HCT116 (cell line): ENCODE results near the gene S100A3. TPM values are rescaled to one million over a fixed set of nuclear protein-coding genes. Genes with fewer than 3 reads are reported as not detected.
"Not testable (repeated sequence)": the region's sequence is repeated elsewhere in the genome, so short reads cannot be mapped to it uniquely, and the experiment has no call there.

Source experiments
- ATAC-seq: fragments of 200-7000 bp; cut with Tn5 transposase; 2 replicates; pipeline ENCODE4 v1.9.1; 2020; ENCODE audit warnings: mild to moderate bottlenecking, moderate library complexity
- BruUV-seq: library from RNA; stranded (reverse); fragments of 400-500 nt; replicated peaks from 2 replicates; lab custom pipeline; 2021; lab: Mats Ljungman, UMichigan
- CTCF ChIA-PET: fragments of 300-600 bp; sonication (Branson Sonifier 250); formaldehyde crosslinking; loops from one replicate; lab custom pipeline; 2021; ENCODE audit warnings: antibody characterized with exemption; lab: Charles Lee
- POLR2A ChIA-PET: fragments of 300-600, 350-600 bp; sonication (Branson Sonifier 250); formaldehyde crosslinking; loops from one replicate; lab custom pipeline; 2021; ENCODE audit warnings: antibody characterized with exemption; lab: Charles Lee
- RAD21 ChIA-PET, 2 experiments: fragments of 300-600 bp; sonication (Branson Sonifier 250); formaldehyde crosslinking; loops; one replicate each; lab custom pipeline; 2023; ENCODE audit warnings: low total read pairs in 2 of 2; ENCODE audit not compliant: uncharacterized antibody in 2 of 2, unreplicated experiment in 2 of 2, low non-redundant PET in 1 of 2; lab: Charles Lee
- DNase-seq: peaks from one replicate; pipeline ENCODE4 v3.0.0-alpha.2; 2010; ENCODE audit warnings: low read depth, low spot score
- H2AFZ ChIP-seq: fragments of 200-600 bp; shearing (Covaris generic), sonication (generic); 2 replicates; pipeline ENCODE4 v1.6.1; 2017; ENCODE audit warnings: low read depth, mixed run types, mixed read lengths, antibody characterized with exemption, low read length; ENCODE audit not compliant: poor library complexity, severe bottlenecking
- H3K27ac ChIP-seq: 2 replicates; pipeline ENCODE4 v1.5.1; 2012; ENCODE audit warnings: low read depth, low read length
- H3K27me3 ChIP-seq: fragments of 200-600 bp; sonication (generic); 2 replicates; pipeline ENCODE4 v1.6.1; 2016; ENCODE audit warnings: mixed run types, low read length, mixed read lengths; ENCODE audit not compliant: insufficient read depth
- H3K36me3 ChIP-seq, 2 experiments: fragments of 200-500 bp in 1 of 2; fragments of 200-600 bp in 1 of 2; sonication (Bioruptor generic) in 1 of 2; sonication (generic) in 1 of 2; 2 replicates each; pipeline versions ENCODE4 v1.5.1 to v1.6.1; 2014 to 2016; ENCODE audit warnings: low read length in 2 of 2, inconsistent platforms in 1 of 2, mixed read lengths in 1 of 2, mixed run types in 1 of 2; ENCODE audit not compliant: insufficient read depth in 2 of 2, control insufficient read depth in 1 of 2
- H3K4me1 ChIP-seq, 2 experiments: fragments of 200-600 bp in 1 of 2; sonication (generic) in 1 of 2; 2 replicates each; pipeline versions ENCODE4 v1.5.1 to v1.6.1; 2012 to 2017; ENCODE audit warnings: low read length in 2 of 2, inconsistent platforms in 1 of 2, mild to moderate bottlenecking in 1 of 2, mixed read lengths in 1 of 2, mixed run types in 1 of 2, moderate library complexity in 1 of 2; ENCODE audit not compliant: insufficient read depth in 2 of 2, control insufficient read depth in 1 of 2
- H3K4me2 ChIP-seq: fragments of 200-600 bp; sonication (generic); 2 replicates; pipeline ENCODE4 v1.6.1; 2017; ENCODE audit warnings: mixed run types, low read length, mixed read lengths
- H3K4me3 ChIP-seq, 2 experiments: fragments of 200-600 bp in 1 of 2; sonication (generic) in 1 of 2; replicated peaks in 1 of 2; 2 replicates each; pipeline ENCODE4 v1.5.1; 2011 to 2016; ENCODE audit warnings: low read length in 2 of 2, control low read depth in 1 of 2, low read depth in 1 of 2, mild to moderate bottlenecking in 1 of 2, mixed read lengths in 1 of 2, mixed run types in 1 of 2
- H3K79me2 ChIP-seq: fragments of 200-600 bp; sonication (generic); 2 replicates; pipeline ENCODE4 v1.6.1; 2017; ENCODE audit warnings: mild to moderate bottlenecking, mixed run types, low read length, moderate library complexity, mixed read lengths; ENCODE audit not compliant: insufficient read depth
- H3K9ac ChIP-seq: fragments of 200-600 bp; sonication (generic); 2 replicates; pipeline ENCODE4 v1.6.1; 2016; ENCODE audit warnings: low read length, mixed read lengths
- H3K9me2 ChIP-seq: fragments of 200-600 bp; sonication (generic), shearing (Covaris generic); 2 replicates; pipeline ENCODE4 v1.6.1; 2017; ENCODE audit warnings: mixed run types, mild to moderate bottlenecking, moderate library complexity; ENCODE audit not compliant: insufficient read depth
- H3K9me3 ChIP-seq, 2 experiments: fragments of 200-500 bp in 1 of 2; fragments of 200-600 bp in 1 of 2; sonication (Bioruptor generic) in 1 of 2; sonication (generic) in 1 of 2; 2 replicates each; pipeline ENCODE4 v1.6.1; 2014 to 2017; ENCODE audit warnings: low read length in 2 of 2, mixed read lengths in 2 of 2, inconsistent platforms in 1 of 2, low read depth in 1 of 2, mild to moderate bottlenecking in 1 of 2, mixed run types in 1 of 2, moderate library complexity in 1 of 2; ENCODE audit not compliant: control insufficient read depth in 1 of 2, insufficient read depth in 1 of 2
- H4K20me1 ChIP-seq: fragments of 200-600 bp; sonication (generic), shearing (Covaris generic); 2 replicates; pipeline ENCODE4 v1.6.1; 2017; ENCODE audit warnings: mixed run types, mild to moderate bottlenecking, moderate library complexity; ENCODE audit not compliant: insufficient read depth
- CBX3 ChIP-seq: IDR thresholded peaks from 2 replicates; pipeline ENCODE4 v1.6.1; 2012; ENCODE audit warnings: low read depth
- EZH2phosphoT487 ChIP-seq: fragments of 200-600 bp; IDR thresholded peaks from 2 replicates; pipeline ENCODE4 v1.6.1; 2018; ENCODE audit warnings: antibody characterized with exemption, borderline replicate concordance
- POLR2A ChIP-seq: IDR thresholded peaks from 2 replicates; pipeline ENCODE4 v1.7.0; 2011; ENCODE audit warnings: borderline replicate concordance; ENCODE audit not compliant: insufficient read depth, insufficient read length; ENCODE audit errors: extremely low read depth
- SP1 ChIP-seq: IDR thresholded peaks from 2 replicates; pipeline ENCODE4 v1.6.1; 2012; ENCODE audit warnings: low read depth
- SRF ChIP-seq: IDR thresholded peaks from 2 replicates; pipeline ENCODE4 v1.6.1; 2012; ENCODE audit warnings: low read depth
- intact Hi-C: fragments of 100-400 bp; cut with micrococcal nuclease; formaldehyde crosslinking; loops from 2 replicates; pipeline ENCODE4 v1.10.0; 2022
- total RNA-seq: library from RNA; stranded (reverse); gene quantifications from one replicate; pipeline ENCODE4 v1.2.1, GENCODE V29; 2021; ENCODE audit not compliant: unreplicated experiment

S100A3 gene
- total RNA-seq, 1 experiment from 2014 or later: 4.2 TPM

GRCh38 chr1:153525088-153525728 is 23.9 kb downstream of the S100A3 start (continued):
- TF ChIP-seq CBX3: no peak
- TF ChIP-seq SRF: no peak
- no peak for TF ChIP-seq EZH2phosphoT487
- TF ChIP-seq SP1: no peak

GRCh38 chr1:153522353-153523048 is 26.6 kb downstream of the S100A3 start:
- DNase-seq, H3K4me2 ChIP-seq, H3K27ac ChIP-seq, H3K9me3 ChIP-seq, H3K36me3 ChIP-seq, H3K79me2 ChIP-seq, H3K9me2 ChIP-seq, H3K4me3 ChIP-seq, RAD21 ChIA-PET, H3K27me3 ChIP-seq, ATAC-seq, H3K9ac ChIP-seq, intact Hi-C loops, H4K20me1 ChIP-seq, H2AFZ ChIP-seq: not testable (repeated sequence)
- H3K4me1 ChIP-seq: peaks cover 31 to 43% of the 10 kb centered on the region in 2 experiments
- BruUV-seq: TSS peak; percentile 98
- peak; percentile 81 for TF ChIP-seq POLR2A
- CTCF ChIA-PET: interaction anchor here (1.2 kb wide), 1 partner anchor 11 kb away, joined by 4 read pairs; no protein-coding TSS in a partner anchor
- POLR2A ChIA-PET: interaction anchor here (1.2 to 4.8 kb wide), 4 partner anchors 11 to 50 kb away, joined by 3 to 51 read pairs (median 4); partner anchors contain the start of gene S100A6

DNA sequence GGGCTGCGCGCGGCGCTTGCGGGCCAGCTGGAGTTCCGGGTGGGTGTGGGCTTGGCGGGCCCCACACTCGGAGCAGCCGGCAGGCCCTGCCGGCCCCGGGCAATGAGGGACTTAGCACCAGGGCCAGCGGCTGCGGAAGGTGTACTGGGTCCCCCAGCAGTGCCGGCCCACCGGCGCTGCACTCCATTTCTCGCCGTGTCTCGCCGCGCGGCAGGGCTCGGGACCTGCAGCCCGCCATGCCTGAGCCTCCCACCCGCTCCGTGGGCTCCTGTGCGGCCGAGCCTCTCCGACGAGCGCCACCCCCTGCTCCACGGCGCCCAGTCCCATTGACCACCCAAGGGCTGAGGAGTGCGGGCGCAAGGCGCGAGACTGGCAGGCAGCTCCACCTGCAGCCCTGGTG is 27.2 kb downstream of the S100A3 start:
- H3K36me3 ChIP-seq, H3K27ac ChIP-seq, DNase-seq, ATAC-seq, RAD21 ChIA-PET, H3K27me3 ChIP-seq, H3K4me3 ChIP-seq, BruUV-seq, H3K9me2 ChIP-seq, intact Hi-C loops, H2AFZ ChIP-seq, H3K9ac ChIP-seq, H4K20me1 ChIP-seq, H3K4me2 ChIP-seq, H3K79me2 ChIP-seq, H3K9me3 ChIP-seq: not testable (repeated sequence)
- CTCF ChIA-PET: interaction anchor here (2.7 kb wide), 1 partner anchor 11 kb away, joined by 20 read pairs; no protein-coding TSS in a partner anchor
- peaks cover 30 to 36% of the 10 kb centered on the region in 2 experiments for H3K4me1 ChIP-seq
- POLR2A ChIA-PET: interaction anchor here (1.2 to 4.8 kb wide), 6 partner anchors 12 to 51 kb away, joined by 3 to 51 read pairs (median 5); partner anchors contain the start of gene S100A6
